GM23338 (cell line): ENCODE data around the gene SRPX2. TPM values are rescaled to one million over a fixed set of nuclear protein-coding genes. Genes with fewer than 3 reads are reported as not detected.

Experiments used
- ATAC-seq: fragments of 200-7000 bp; cut with Tn5 transposase; 3 replicates; pipeline ENCODE4 v1.9.1; 2020
- DNase-seq: peaks from one replicate; pipeline ENCODE4 v3.0.0-alpha.2; 2015; ENCODE audit warnings: low spot score
- H2AFZ ChIP-seq: fragments of 200-600 bp; sonication (generic); 2 replicates; pipeline ENCODE4 v1.8.0; 2016; ENCODE audit warnings: antibody characterized with exemption, mild to moderate bottlenecking, moderate library complexity
- H3F3A ChIP-seq: fragments of 200-600 bp; sonication (generic); replicated peaks from 2 replicates; pipeline ENCODE4 v1.8.0; 2017; ENCODE audit warnings: antibody characterized with exemption, mixed run types, low read depth
- H3K27ac ChIP-seq: fragments of 200-600 bp; sonication (generic); 2 replicates; pipeline ENCODE4 v1.6.1; 2016; ENCODE audit warnings: low read depth
- H3K27me3 ChIP-seq: fragments of 200-600 bp; sonication (generic); 2 replicates; pipeline ENCODE4 v1.8.0; 2016; ENCODE audit warnings: mild to moderate bottlenecking, mixed run types, moderate library complexity; ENCODE audit not compliant: insufficient read depth
- H3K36me3 ChIP-seq: fragments of 200-600 bp; sonication (generic); 2 replicates; pipeline ENCODE4 v1.8.0; 2016; ENCODE audit warnings: mild to moderate bottlenecking; ENCODE audit not compliant: insufficient read depth
- H3K4me1 ChIP-seq: fragments of 200-600 bp; sonication (generic); 2 replicates; pipeline ENCODE4 v1.8.0; 2016; ENCODE audit warnings: mild to moderate bottlenecking, moderate library complexity; ENCODE audit not compliant: insufficient read depth
- H3K4me2 ChIP-seq: fragments of 200-600 bp; sonication (generic); 2 replicates; pipeline ENCODE4 v1.7.1; 2017; ENCODE audit warnings: mixed run types
- H3K4me3 ChIP-seq: fragments of 200-600 bp; sonication (generic); 2 replicates; pipeline ENCODE4 v1.6.1; 2016; ENCODE audit warnings: mixed run types
- H3K79me2 ChIP-seq: fragments of 200-600 bp; sonication (generic); replicated peaks from 2 replicates; pipeline ENCODE4 v1.8.0; 2017; ENCODE audit warnings: mild to moderate bottlenecking; ENCODE audit not compliant: insufficient read depth
- H3K9me2 ChIP-seq: fragments of 200-600 bp; sonication (generic); 2 replicates; pipeline ENCODE4 v1.8.0; 2017; ENCODE audit not compliant: insufficient read depth
- H4K20me1 ChIP-seq: fragments of 200-600 bp; sonication (generic); replicated peaks from 2 replicates; pipeline ENCODE4 v1.8.0; 2017; ENCODE audit warnings: mild to moderate bottlenecking; ENCODE audit not compliant: insufficient read depth
- H3K27ac Mint-ChIP-seq: 2 replicates; pipeline ENCODE4 v1.8.0; 2020; ENCODE audit warnings: inconsistent platforms, mild to moderate bottlenecking, moderate library complexity, mixed read lengths
- H3K27me3 Mint-ChIP-seq: 3 replicates; pipeline ENCODE4 v1.8.0; 2022; ENCODE audit warnings: low read depth, mild to moderate bottlenecking, moderate library complexity, mixed read lengths, inconsistent platforms; ENCODE audit not compliant: insufficient read depth, poor library complexity
- H3K36me3 Mint-ChIP-seq: 3 replicates; pipeline ENCODE4 v1.8.0; 2021; ENCODE audit warnings: low read depth, mild to moderate bottlenecking, inconsistent platforms, moderate library complexity, mixed read lengths
- H3K4me1 Mint-ChIP-seq: 3 replicates; pipeline ENCODE4 v1.8.0; 2020; ENCODE audit warnings: mild to moderate bottlenecking, inconsistent platforms, mixed read lengths
- H3K4me3 Mint-ChIP-seq: 3 replicates; pipeline ENCODE4 v1.8.0; 2021; ENCODE audit warnings: moderate library complexity, mild to moderate bottlenecking, inconsistent platforms, mixed read lengths
- H3K9me3 Mint-ChIP-seq: 3 replicates; pipeline ENCODE4 v1.8.0; 2020; ENCODE audit warnings: moderate library complexity, mild to moderate bottlenecking, inconsistent platforms, mixed read lengths
- CREB1 ChIP-seq: fragments of 250-450 bp; sonication (Bioruptor Pico); IDR thresholded peaks from 2 replicates; pipeline ENCODE4 v1.5.0; 2020; ENCODE audit warnings: low read depth, mild to moderate bottlenecking, moderate library complexity
- CTCF ChIP-seq, 2 experiments: fragments of 200-600 bp in 1 of 2; sonication (generic) in 1 of 2; conservative IDR thresholded peaks; 2 replicates each; pipeline versions ENCODE4 v1.5.1 to v1.6.1; 2016 to 2017; ENCODE audit warnings: antibody characterized with exemption in 2 of 2, low read depth in 2 of 2, mild to moderate bottlenecking in 2 of 2, moderate library complexity in 1 of 2
- ETS1 ChIP-seq: IDR thresholded peaks from 2 replicates; pipeline ENCODE4 v1.6.1; 2016; ENCODE audit warnings: antibody characterized with exemption
- EZH2 ChIP-seq: fragments of 200-600 bp; sonication (generic); IDR thresholded peaks from one replicate; pipeline ENCODE4 v1.8.0; 2017; ENCODE audit warnings: antibody characterized with exemption, mild to moderate bottlenecking, low read depth; ENCODE audit not compliant: unreplicated experiment
- EZH2phosphoT487 ChIP-seq: fragments of 200-600 bp; sonication (generic); IDR thresholded peaks from one replicate; pipeline ENCODE4 v1.8.1; 2018; ENCODE audit warnings: antibody characterized with exemption; ENCODE audit not compliant: unreplicated experiment
- JUNB ChIP-seq: IDR thresholded peaks from one replicate; pipeline ENCODE4 v1.6.1; 2016; ENCODE audit warnings: antibody characterized with exemption; ENCODE audit not compliant: unreplicated experiment
- NANOG ChIP-seq: IDR thresholded peaks from 2 replicates; pipeline ENCODE4 v1.6.1; 2016; ENCODE audit warnings: antibody characterized with exemption, borderline replicate concordance
- POLR2AphosphoS5 ChIP-seq: IDR thresholded peaks from 2 replicates; pipeline ENCODE4 v1.6.1; 2016; ENCODE audit warnings: antibody characterized with exemption, low read depth
- REST ChIP-seq: IDR thresholded peaks from one replicate; pipeline ENCODE4 v1.6.1; 2018; ENCODE audit warnings: antibody characterized with exemption; ENCODE audit not compliant: unreplicated experiment
- STAT1 ChIP-seq: IDR thresholded peaks from one replicate; pipeline ENCODE4 v1.6.1; 2016; ENCODE audit warnings: antibody characterized with exemption; ENCODE audit not compliant: unreplicated experiment
- ZNF114 ChIP-seq: fragments of 250-450 bp; sonication (Bioruptor Pico); IDR thresholded peaks from 2 replicates; pipeline ENCODE4 v1.5.0; 2020; ENCODE audit warnings: mild to moderate bottlenecking, moderate library complexity
- ZNF331 ChIP-seq: fragments of 250-450 bp; sonication (Bioruptor Pico); IDR thresholded peaks from 2 replicates; pipeline ENCODE4 v1.5.0; 2020; ENCODE audit warnings: low read depth, mild to moderate bottlenecking, moderate library complexity
- ZNF462 ChIP-seq: fragments of 250-450 bp; sonication (Bioruptor Pico); IDR thresholded peaks from 2 replicates; pipeline ENCODE4 v1.5.0; 2020; ENCODE audit warnings: mild to moderate bottlenecking, moderate library complexity
- polyA plus RNA-seq: library from polyadenylated mRNA; unstranded; fragments of >200 nt; fragmentation: Nextera tagmentation; extraction: Ambion mirVana; gene quantifications from 2 replicates; pipeline ENCODE4 v1.2.1, GENCODE V29; 2016
- total RNA-seq: library from RNA; depleted of rRNA; stranded (reverse); fragments of >200 nt; shearing (Covaris generic); gene quantifications from 2 replicates; pipeline ENCODE4 v1.2.3, GENCODE V29; 2014

SRPX2 gene
- total and polyA plus RNA-seq, 2 experiments from 2014 or later: not detected

GRCh38 chrX:100673397-100673953 lies 29.5 kb downstream of the SRPX2 start:
- no peak for TF ChIP-seq REST
- no peak for TF ChIP-seq EZH2
- TF ChIP-seq ETS1: no peak
- no peak for TF ChIP-seq ZNF114 (CRISPR knock-in tag)
- TF ChIP-seq POLR2AphosphoS5: no peak
- TF ChIP-seq STAT1: no peak
- no peak for TF ChIP-seq EZH2phosphoT487
- TF ChIP-seq JUNB: no peak
- TF ChIP-seq NANOG: no peak
- TF ChIP-seq ZNF462 (CRISPR knock-in tag): no peak
- TF ChIP-seq CTCF (conservative IDR thresholded peaks at IDR 0.05; ENCODE audit: low read depth in 2 of 2): no peak
- no peak for TF ChIP-seq CREB1
- no peak for TF ChIP-seq ZNF331 (CRISPR knock-in tag)
- no peak overlapping the region for H3K4me3 Mint-ChIP-seq
- Histone ChIP-seq H3K4me2 (no peak overlapping the region), H4K20me1 (no peaks in the 10 kb centered on the region), H3K36me3 (no peaks in the 10 kb centered on the region), H2AFZ (no peak overlapping the region), H3K4me1 (no peaks in the 10 kb centered on the region), H3K27me3 (no peaks in the 10 kb centered on the region), H3K4me3 (no peak overlapping the region), H3K79me2 (no peaks in the 10 kb centered on the region), H3K9me2 (no peaks in the 10 kb centered on the region), H3K27ac (no peak overlapping the region), H3F3A (no peaks in the 10 kb centered on the region)
- no peaks in the 10 kb centered on the region for H3K9me3 Mint-ChIP-seq
- H3K27me3 Mint-ChIP-seq: no peaks in the 10 kb centered on the region
- DNase-seq: no peak
- no peaks in the 10 kb centered on the region for H3K36me3 Mint-ChIP-seq
- H3K4me1 Mint-ChIP-seq: no peaks in the 10 kb centered on the region; the same call in 2 of the 3 replicates
- ATAC-seq: no peak
- no peak overlapping the region for H3K27ac Mint-ChIP-seq
